Ovary (tissue), 9 donors: ENCODE data around the gene CROCC2. TPM values are rescaled to one million over a fixed set of nuclear protein-coding genes. Genes with fewer than 3 reads are reported as not detected.

ENCODE experiments used
- DNase-seq, 5 donors: peaks; one replicate each; pipeline ENCODE4 v3.0.0-alpha.2; 2019 to 2020
- H3K27ac ChIP-seq, 2 donors: fragments of 200-600 bp; one replicate each; pipeline versions ENCODE4 v1.5.1 to v1.8.0; 2019 to 2022
- H3K27me3 ChIP-seq: fragments of 200-600 bp; one replicate; pipeline ENCODE4 v1.8.0; 2022
- H3K36me3 ChIP-seq: fragments of 200-600 bp; sonication (generic); one replicate; pipeline ENCODE4 v1.5.1; 2019
- H3K4me1 ChIP-seq: one replicate; pipeline ENCODE4 v1.8.1; 2013; ENCODE audit warnings: mild to moderate bottlenecking, moderate library complexity; ENCODE audit not compliant: insufficient read depth
- H3K4me3 ChIP-seq: fragments of 200-600 bp; sonication (generic); one replicate; pipeline ENCODE4 v1.5.1; 2017
- H3K9me3 ChIP-seq, 2 donors: fragments of 200-600 bp in 1 of 2; sonication (generic) in 1 of 2; one replicate each; pipeline versions ENCODE4 v1.5.1 to v1.8.1; 2013 to 2019; ENCODE audit warnings: mild to moderate bottlenecking in 1 of 2, moderate library complexity in 1 of 2
- EP300 ChIP-seq: sonication (generic); formaldehyde crosslinking; IDR thresholded peaks from one replicate; pipeline ENCODE4 v1.6.1; 2017; ENCODE audit warnings: antibody characterized with exemption
- POLR2A ChIP-seq: fragments of 450-650 bp; IDR thresholded peaks from one replicate; pipeline ENCODE4 v1.6.1; 2017; ENCODE audit warnings: antibody characterized with exemption, mild to moderate bottlenecking, moderate library complexity
- WGBS, 3 donors: extraction: QIAGEN DNeasy Blood & Tissue Kit in 1 of 3; methylation state at CpG; one replicate each; pipeline versions ENCODE4 v1.1.5 to v1.1.7; 2013 to 2017; 5-methylcytosine and 5-hydroxymethylcytosine counted together
- intact Hi-C, 4 donors: fragments of 100-400 bp; cut with DNase I; formaldehyde crosslinking; loops; one replicate each; pipeline versions ENCODE4 v1.11.0 to v1.15.1; 2022 to 2023
- polyA plus RNA-seq, 2 donors: library from polyadenylated mRNA; stranded (reverse); fragments of 200-250 nt in 1 of 2; fragments of 350-450 nt in 1 of 2; fragmentation: Illumina TruSeq in 1 of 2; extraction: RNeasy Lipid Tissue Mini Kit (QIAGEN cat#74804) in 1 of 2; gene quantifications; one replicate each; pipeline ENCODE4 v1.2.3, GENCODE V29; 2013 to 2014
- total RNA-seq, 7 donors: library from RNA; depleted of rRNA in 2 of 7; stranded (reverse); fragments of >200 nt in 2 of 7; fragmentation: NEBNext Ultra II Directional in 3 of 7; extraction: Animal tissue kit (Norgen Biotek cat#: 25700) in 3 of 7; gene quantifications; one replicate each; pipeline versions ENCODE4 v1.1.0 to v1.2.4, GENCODE V29; 2016 to 2023
- TF ChIP-seq, protein P1 (sequence below), 3 donors: fragments of 450-650 bp in 2 of 3; fragments of 200-600 bp in 1 of 3; IDR thresholded peaks; one replicate each; pipeline versions ENCODE4 v1.5.1 to v1.8.0; 2016 to 2022; ENCODE audit warnings: antibody characterized with exemption in 3 of 3, mild to moderate bottlenecking in 1 of 3
- donor health status: DM: no; HTN: no; CAD: no; lungs with moderate emphysema.
- donor health status: DM: no; HTN: no; CAD: no.
- donor health status: Bipolar disorder and iron deficiency.
- donor health status: DM: yes; HTN: yes; CAD: no.
- donor health status: DM: no; HTN: no; CAD: no.
- donor health status: DM: yes; HTN: yes; CAD: no.

The CROCC2 gene
- total and polyA plus RNA-seq, 9 donors = 0.15 to 6.1 (median 1.5) TPM; not detected in 1

DNA sequence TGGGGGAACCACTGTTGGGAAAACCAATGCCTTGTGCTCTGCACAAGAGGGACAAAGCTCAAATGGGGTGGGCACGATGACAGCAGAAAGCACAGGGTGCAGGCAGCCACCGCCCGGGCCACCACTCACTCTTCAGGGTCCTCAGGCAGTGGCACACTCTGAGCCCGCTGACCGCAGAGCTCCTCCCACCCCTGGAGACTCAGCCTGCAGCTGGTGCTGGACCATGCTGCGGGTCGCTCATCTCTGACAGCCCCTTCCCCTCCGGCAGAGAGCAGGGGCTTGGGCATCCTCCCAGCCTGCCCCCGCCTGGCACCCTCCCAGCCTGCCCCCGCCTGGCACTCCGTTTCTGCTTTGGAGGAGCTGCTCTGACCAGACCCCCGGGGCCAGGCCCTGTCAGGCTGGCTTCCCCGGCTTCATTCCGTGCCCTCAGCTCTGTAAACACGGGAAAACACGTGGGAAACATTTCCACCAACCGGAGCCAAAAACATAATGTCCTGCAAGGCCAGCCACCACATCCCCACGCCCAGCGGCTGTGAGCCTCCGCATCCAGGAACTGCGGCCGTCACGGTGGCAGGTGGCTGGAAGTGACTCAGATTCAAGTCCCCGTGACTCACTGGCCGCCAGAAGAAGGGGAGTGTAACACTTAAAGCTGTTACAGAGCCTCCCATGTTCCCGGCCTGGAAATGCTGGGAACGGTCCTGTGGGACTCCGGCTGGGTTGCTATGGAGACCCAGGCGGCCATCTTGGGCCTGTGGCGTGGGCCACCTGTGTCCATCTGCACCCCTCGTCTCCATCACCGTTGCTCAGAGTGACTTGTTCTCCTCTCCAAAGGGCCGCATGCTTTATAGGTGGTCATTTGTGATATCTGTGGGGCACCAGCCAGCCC is 85.5 kb downstream of the CROCC2 start:
- H3K9me3 ChIP-seq = peaks cover 0 to 3% of the 10 kb centered on the region in 2 donors
- H3K4me3 ChIP-seq = no peak overlapping the region
- H3K36me3 ChIP-seq = no peaks in the 10 kb centered on the region
- H3K4me1 ChIP-seq = peaks cover 38% of the 10 kb centered on the region
- TF ChIP-seq EP300 (peak; percentile 95), POLR2A (no peak)
- DNase-seq = peak; percentile 68 to 87 (median 80)
- no peaks in the 10 kb centered on the region for H3K27me3 ChIP-seq
- WGBS, 3 donors = 35 to 59% (median 59%) methylated on average over 31 to 33 of the region's 33 CpGs
- intact Hi-C loops = loop anchor here in 1 of 4 donors (10.0 kb wide), 1 partner anchor 77 kb away; no protein-coding TSS in a partner anchor
- peak overlapping the region; percentile 41 to 65 for H3K27ac ChIP-seq

DNA sequence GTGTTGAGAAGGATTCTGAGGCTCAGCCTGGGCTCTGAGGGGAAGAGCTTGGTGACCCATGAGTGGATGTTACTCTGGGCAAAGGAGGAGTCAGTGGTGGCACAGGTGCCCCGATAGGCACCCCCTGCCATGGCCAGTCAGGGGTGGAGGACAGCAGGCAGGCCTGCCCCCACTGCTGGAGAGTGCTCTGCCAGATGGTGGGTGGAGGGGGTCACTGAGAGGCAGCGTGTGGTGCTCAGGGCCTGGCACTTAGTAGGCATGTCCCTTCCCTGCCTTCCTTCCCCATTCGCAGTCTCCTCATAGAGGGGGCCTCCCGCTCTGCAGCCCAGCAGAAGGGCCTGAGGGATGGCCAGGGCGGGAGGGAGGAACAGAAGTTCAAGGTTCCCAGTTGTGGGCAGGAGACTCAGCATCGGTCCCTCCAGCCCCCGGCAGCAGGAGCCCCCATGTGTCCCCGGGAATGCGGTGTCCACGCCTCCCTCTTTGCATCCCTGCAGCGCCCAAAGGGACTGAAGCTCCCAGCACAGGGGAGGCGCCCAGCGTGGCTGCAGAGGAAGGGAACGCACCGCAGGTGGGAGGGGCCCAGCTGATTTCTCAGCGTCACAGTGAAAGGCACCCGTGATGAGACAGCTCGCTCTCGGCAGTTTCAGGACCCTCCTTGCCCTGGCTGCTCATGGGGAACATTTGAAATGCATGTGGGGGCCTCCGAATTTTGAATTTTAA is 86.6 kb downstream of the CROCC2 start:
- Histone ChIP-seq H3K36me3 (no peaks in the 10 kb centered on the region), H3K4me3 (no peak overlapping the region), H3K9me3 (peaks cover 0 to 3% of the 10 kb centered on the region in 2 donors), H3K4me1 (peaks cover 44% of the 10 kb centered on the region), H3K27me3 (no peaks in the 10 kb centered on the region), H3K27ac (peak overlapping the region in 1 of 2 donors; percentile 65)
- DNase-seq = peak; percentile 20 to 48 (median 34)
- TF ChIP-seq EP300 = no peak
- no peak for TF ChIP-seq POLR2A
- TF ChIP-seq, protein P1, sequence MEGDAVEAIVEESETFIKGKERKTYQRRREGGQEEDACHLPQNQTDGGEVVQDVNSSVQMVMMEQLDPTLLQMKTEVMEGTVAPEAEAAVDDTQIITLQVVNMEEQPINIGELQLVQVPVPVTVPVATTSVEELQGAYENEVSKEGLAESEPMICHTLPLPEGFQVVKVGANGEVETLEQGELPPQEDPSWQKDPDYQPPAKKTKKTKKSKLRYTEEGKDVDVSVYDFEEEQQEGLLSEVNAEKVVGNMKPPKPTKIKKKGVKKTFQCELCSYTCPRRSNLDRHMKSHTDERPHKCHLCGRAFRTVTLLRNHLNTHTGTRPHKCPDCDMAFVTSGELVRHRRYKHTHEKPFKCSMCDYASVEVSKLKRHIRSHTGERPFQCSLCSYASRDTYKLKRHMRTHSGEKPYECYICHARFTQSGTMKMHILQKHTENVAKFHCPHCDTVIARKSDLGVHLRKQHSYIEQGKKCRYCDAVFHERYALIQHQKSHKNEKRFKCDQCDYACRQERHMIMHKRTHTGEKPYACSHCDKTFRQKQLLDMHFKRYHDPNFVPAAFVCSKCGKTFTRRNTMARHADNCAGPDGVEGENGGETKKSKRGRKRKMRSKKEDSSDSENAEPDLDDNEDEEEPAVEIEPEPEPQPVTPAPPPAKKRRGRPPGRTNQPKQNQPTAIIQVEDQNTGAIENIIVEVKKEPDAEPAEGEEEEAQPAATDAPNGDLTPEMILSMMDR (IDR thresholded peaks at IDR 0.05) = no peak
- WGBS, 3 donors = 54 to 83% (median 60%) methylated on average over 20 of the region's 20 CpGs
- intact Hi-C loops = loop anchor here in 1 of 4 donors (10.0 kb wide), 1 partner anchor 78 kb away; no protein-coding TSS in a partner anchor

DNA sequence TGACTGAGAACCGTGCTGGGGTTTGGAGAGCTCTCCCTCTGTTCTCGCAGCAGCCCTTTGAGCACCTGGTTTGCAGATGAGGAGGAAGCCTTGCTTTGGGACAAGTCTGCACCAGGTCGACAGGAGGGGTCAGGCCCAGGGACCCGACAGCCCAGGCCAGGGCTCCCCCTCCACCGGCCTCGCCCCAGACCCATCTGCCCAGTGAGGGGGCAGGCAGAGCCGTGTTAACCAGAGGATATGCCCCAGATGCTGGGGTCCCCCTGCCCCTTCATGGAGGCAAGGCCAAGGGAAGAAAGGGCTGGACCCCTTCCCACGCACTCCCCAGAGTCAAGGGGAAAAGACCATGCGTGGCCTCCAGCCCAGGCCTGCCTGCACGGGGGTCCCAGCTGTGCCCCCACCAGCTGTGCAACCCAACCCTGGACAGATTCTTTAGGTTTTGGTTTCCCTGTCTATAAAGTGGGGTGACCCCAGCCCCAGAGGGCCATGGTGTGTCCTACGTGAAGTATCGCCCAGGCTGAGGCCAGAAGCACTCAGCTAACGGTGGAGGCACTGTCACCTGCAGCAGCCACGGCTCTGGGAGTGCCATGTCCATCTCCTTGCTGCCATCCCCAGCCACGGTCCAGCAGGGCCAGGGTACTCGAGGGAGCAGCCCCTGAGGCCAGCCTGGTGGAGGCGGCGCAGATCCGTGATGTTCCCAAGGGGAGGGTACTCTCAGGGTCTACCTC is 87.5 kb downstream of the CROCC2 start:
- Histone ChIP-seq H3K36me3 (no peaks in the 10 kb centered on the region), H3K9me3 (no peaks in the 10 kb centered on the region), H3K4me3 (no peak overlapping the region), H3K27ac (no peak overlapping the region), H3K27me3 (no peaks in the 10 kb centered on the region), H3K4me1 (peaks cover 45% of the 10 kb centered on the region)
- intact Hi-C loops = loop anchor here in 1 of 4 donors (10.0 kb wide), 1 partner anchor 79 kb away; no protein-coding TSS in a partner anchor
- TF ChIP-seq EP300 = no peak
- TF ChIP-seq, protein P1 (IDR thresholded peaks at IDR 0.05) = no peak
- no peak for TF ChIP-seq POLR2A
- WGBS, 3 donors = 89 to 90% (median 89%) methylated on average over 16 to 19 of the region's 19 CpGs
- DNase-seq = peak in 4 of 5 donors; percentile 19 to 43 (median 36)

DNA sequence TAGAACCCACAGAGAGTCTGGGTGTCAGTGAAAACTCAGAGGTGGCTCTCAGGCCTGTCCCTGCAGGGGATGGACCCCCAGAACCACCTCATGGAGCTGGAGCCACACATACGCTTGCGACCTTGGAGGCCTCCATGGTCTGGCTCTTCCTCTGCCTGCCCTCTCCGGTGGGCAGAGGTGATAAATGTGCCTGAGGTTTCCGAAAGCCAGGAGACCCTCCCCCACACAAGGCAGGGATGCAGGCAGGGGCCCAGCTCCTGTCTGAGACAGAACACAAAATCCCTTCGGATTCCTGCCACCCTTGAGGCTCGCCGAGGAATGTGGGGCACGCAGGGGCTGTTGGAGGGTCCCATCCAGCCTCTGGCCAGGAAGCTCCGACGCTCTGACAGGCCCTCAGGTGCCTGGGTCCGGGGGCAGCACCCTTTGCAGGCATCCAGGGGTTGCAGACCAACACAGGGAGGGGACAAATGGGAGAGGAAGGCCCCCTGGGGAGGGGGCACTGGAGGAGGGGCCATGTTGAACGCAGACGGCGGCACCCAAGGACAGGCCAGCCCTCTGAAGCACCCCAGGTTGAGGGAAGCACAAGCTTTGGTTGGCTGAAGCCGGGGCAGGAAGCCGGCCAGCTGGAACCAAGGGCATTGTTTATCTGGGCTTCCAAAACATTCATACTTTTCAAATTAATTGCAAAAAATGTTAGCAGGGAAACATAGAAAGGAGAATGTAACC is 88.2 kb downstream of the CROCC2 start:
- 29 to 40% (median 30%) methylated on average over 16 of the region's 16 CpGs for WGBS, 3 donors
- H3K4me3 ChIP-seq = no peak overlapping the region
- DNase-seq = peak in 4 of 5 donors; percentile 53 to 82 (median 58)
- TF ChIP-seq POLR2A (no peak), EP300 (no peak)
- TF ChIP-seq, protein P1 (IDR thresholded peaks at IDR 0.05) = no peak
- H3K27me3 ChIP-seq = no peaks in the 10 kb centered on the region
- intact Hi-C loops = loop anchor here in 1 of 4 donors (10.0 kb wide), 1 partner anchor 80 kb away; no protein-coding TSS in a partner anchor
- H3K36me3 ChIP-seq = no peaks in the 10 kb centered on the region
- H3K4me1 ChIP-seq = peaks cover 46% of the 10 kb centered on the region
- no peaks in the 10 kb centered on the region for H3K9me3 ChIP-seq
- H3K27ac ChIP-seq = peak overlapping the region in 1 of 2 donors; percentile 55
